Liver (tissue), 9 donors: ENCODE data around the gene GLIS1. TPM values are rescaled to one million over a fixed set of nuclear protein-coding genes. Genes with fewer than 3 reads are reported as not detected.

Experiments
- DNase-seq: peaks from one replicate; pipeline ENCODE4 v3.0.0-alpha.2; 2017; ENCODE audit warnings: low spot score
- H3K27ac ChIP-seq, 2 donors: one replicate each; pipeline ENCODE4 v1.7.0; 2013; ENCODE audit warnings: inconsistent platforms in 2 of 2, low read length in 2 of 2, control low read depth in 1 of 2, low read depth in 1 of 2, mild to moderate bottlenecking in 1 of 2
- H3K27me3 ChIP-seq, 4 donors: one replicate each; pipeline versions ENCODE4 v1.6.1 to v1.7.0; 2013; ENCODE audit warnings: low read length in 3 of 4, inconsistent platforms in 1 of 4, mild to moderate bottlenecking in 1 of 4, moderate library complexity in 1 of 4; ENCODE audit not compliant: control insufficient read depth in 4 of 4, insufficient read depth in 4 of 4
- H3K36me3 ChIP-seq, 4 donors: one replicate each; pipeline versions ENCODE4 v1.6.1 to v1.7.0; 2013; ENCODE audit warnings: low read length in 3 of 4, mild to moderate bottlenecking in 3 of 4, low read depth in 1 of 4, moderate library complexity in 1 of 4; ENCODE audit not compliant: control insufficient read depth in 4 of 4, insufficient read depth in 3 of 4
- H3K4me1 ChIP-seq, 4 donors: one replicate each; pipeline versions ENCODE4 v1.6.1 to v1.7.0; 2013; ENCODE audit warnings: low read length in 3 of 4, mild to moderate bottlenecking in 3 of 4, moderate library complexity in 1 of 4; ENCODE audit not compliant: control insufficient read depth in 4 of 4, insufficient read depth in 4 of 4
- H3K4me3 ChIP-seq, 3 donors: one replicate each; pipeline versions ENCODE4 v1.6.1 to v1.7.0; 2013; ENCODE audit warnings: low read length in 3 of 3, control low read depth in 1 of 3, low read depth in 1 of 3, mild to moderate bottlenecking in 1 of 3
- H3K9ac ChIP-seq, 2 donors: one replicate each; pipeline ENCODE4 v1.7.0; 2013; ENCODE audit warnings: low read length in 2 of 2, mild to moderate bottlenecking in 2 of 2, moderate library complexity in 2 of 2, control low read depth in 1 of 2, low read depth in 1 of 2
- H3K9me3 ChIP-seq, 4 donors: one replicate each; pipeline versions ENCODE4 v1.6.1 to v1.7.0; 2013; ENCODE audit warnings: low read length in 3 of 4; ENCODE audit not compliant: control insufficient read depth in 4 of 4
- ATF3 ChIP-seq: IDR thresholded peaks from 2 replicates; pipeline ENCODE4 v1.6.1; 2016; ENCODE audit warnings: antibody characterized with exemption
- EGR1 ChIP-seq, 2 donors: IDR thresholded peaks; 2 replicates each; pipeline ENCODE4 v1.6.1; 2016 to 2018; ENCODE audit warnings: antibody characterized with exemption in 2 of 2, low read depth in 2 of 2
- FOXA1 ChIP-seq: IDR thresholded peaks from 2 replicates; pipeline ENCODE4 v1.6.1; 2016; ENCODE audit warnings: antibody characterized with exemption
- FOXA2 ChIP-seq: IDR thresholded peaks from 2 replicates; pipeline ENCODE4 v1.6.1; 2016; ENCODE audit warnings: antibody characterized with exemption
- GABPA ChIP-seq, 2 donors: IDR thresholded peaks in 1 of 2; conservative IDR thresholded peaks in 1 of 2; 2 replicates each; pipeline ENCODE4 v1.6.1; 2016; ENCODE audit warnings: antibody characterized with exemption in 2 of 2, mild to moderate bottlenecking in 1 of 2, moderate library complexity in 1 of 2
- HNF4A ChIP-seq, 2 donors: conservative IDR thresholded peaks; 2 replicates each; pipeline ENCODE4 v1.6.1; 2016; ENCODE audit warnings: antibody characterized with exemption in 2 of 2, mild to moderate bottlenecking in 2 of 2
- HNF4G ChIP-seq: IDR thresholded peaks from 2 replicates; pipeline ENCODE4 v1.6.1; 2016; ENCODE audit warnings: antibody characterized with exemption
- JUND ChIP-seq, 2 donors: IDR thresholded peaks; 2 replicates each; pipeline ENCODE4 v1.6.1; 2016; ENCODE audit warnings: antibody characterized with exemption in 2 of 2
- NR2F2 ChIP-seq: IDR thresholded peaks from 2 replicates; pipeline ENCODE4 v1.6.1; 2016; ENCODE audit warnings: antibody characterized with exemption
- RAD21 ChIP-seq, 2 donors: IDR thresholded peaks; 2 replicates each; pipeline ENCODE4 v1.6.1; 2016; ENCODE audit warnings: antibody characterized with exemption in 2 of 2, mild to moderate bottlenecking in 2 of 2
- REST ChIP-seq: IDR thresholded peaks from 2 replicates; pipeline ENCODE4 v1.6.1; 2016; ENCODE audit warnings: antibody characterized with exemption, mild to moderate bottlenecking
- RXRA ChIP-seq, 2 donors: IDR thresholded peaks; 2 replicates each; pipeline ENCODE4 v1.6.1; 2017 to 2018; ENCODE audit warnings: antibody characterized with exemption in 2 of 2, mild to moderate bottlenecking in 1 of 2
- SP1 ChIP-seq: IDR thresholded peaks from 2 replicates; pipeline ENCODE4 v1.6.1; 2018; ENCODE audit warnings: antibody characterized with exemption, mild to moderate bottlenecking
- TAF1 ChIP-seq: conservative IDR thresholded peaks from 2 replicates; pipeline ENCODE4 v1.6.1; 2016; ENCODE audit warnings: antibody characterized with exemption, mild to moderate bottlenecking
- YY1 ChIP-seq: IDR thresholded peaks from 2 replicates; pipeline ENCODE4 v1.6.1; 2016; ENCODE audit warnings: antibody characterized with exemption, mild to moderate bottlenecking
- WGBS: extraction: QIAGEN DNeasy Blood & Tissue Kit; methylation state at CpG from one replicate; pipeline ENCODE4 v1.1.7; 2013; 5-methylcytosine and 5-hydroxymethylcytosine counted together
- polyA plus RNA-seq, 2 donors: library from polyadenylated mRNA; stranded (reverse) in 1 of 2; unstranded in 1 of 2; fragments of 200-250 nt in 1 of 2; fragments of >200 nt in 1 of 2; fragmentation: Nextera tagmentation in 1 of 2; extraction: Ambion mirVana in 1 of 2; gene quantifications; one replicate each; pipeline versions ENCODE4 v1.2.1 to v1.2.3, GENCODE V29; 2013 to 2015
- total RNA-seq, 2 donors: library from RNA; depleted of rRNA; stranded (reverse); fragments of >200 nt; gene quantifications; one replicate each; pipeline ENCODE4 v1.2.3, GENCODE V29; 2014
- TF ChIP-seq, protein P1 (sequence below): IDR thresholded peaks from 2 replicates; pipeline ENCODE4 v1.6.1; 2016; ENCODE audit warnings: antibody characterized with exemption
- TF ChIP-seq, protein P2 (sequence below): fragments of 150-350 bp; IDR thresholded peaks from 2 replicates; pipeline ENCODE4 v1.5.1; 2017; ENCODE audit warnings: improper control_type of control experiment, low read depth, low read length; ENCODE audit not compliant: missing input control
- TF ChIP-seq, protein P3 (sequence below): IDR thresholded peaks from 2 replicates; pipeline ENCODE4 v1.6.1; 2016; ENCODE audit warnings: antibody characterized with exemption
- donor health status: healthy.
- donor health status: healthy.
- donor health status: healthy.
- donor health status: healthy.
- donor health status: healthy.

The GLIS1 gene
- total and polyA plus RNA-seq, 4 donors: under 0.01 to 0.05 TPM; not detected in 2

GRCh38 chr1:53548031-53548491, 190.9 kb downstream of the GLIS1 start:
- Histone ChIP-seq H3K27me3 (no peaks in the 10 kb centered on the region), H3K27ac (no peak overlapping the region), H3K4me3 (no peak overlapping the region), H3K9me3 (no peaks in the 10 kb centered on the region), H3K36me3 (no peaks in the 10 kb centered on the region), H3K4me1 (peaks cover 0 to 3% (median 0%) of the 10 kb centered on the region in 4 donors), H3K9ac (no peak overlapping the region)
- 87% methylated on average over 17 of the region's 17 CpGs for WGBS
- no peak for TF ChIP-seq TAF1
- TF ChIP-seq, protein P1, sequence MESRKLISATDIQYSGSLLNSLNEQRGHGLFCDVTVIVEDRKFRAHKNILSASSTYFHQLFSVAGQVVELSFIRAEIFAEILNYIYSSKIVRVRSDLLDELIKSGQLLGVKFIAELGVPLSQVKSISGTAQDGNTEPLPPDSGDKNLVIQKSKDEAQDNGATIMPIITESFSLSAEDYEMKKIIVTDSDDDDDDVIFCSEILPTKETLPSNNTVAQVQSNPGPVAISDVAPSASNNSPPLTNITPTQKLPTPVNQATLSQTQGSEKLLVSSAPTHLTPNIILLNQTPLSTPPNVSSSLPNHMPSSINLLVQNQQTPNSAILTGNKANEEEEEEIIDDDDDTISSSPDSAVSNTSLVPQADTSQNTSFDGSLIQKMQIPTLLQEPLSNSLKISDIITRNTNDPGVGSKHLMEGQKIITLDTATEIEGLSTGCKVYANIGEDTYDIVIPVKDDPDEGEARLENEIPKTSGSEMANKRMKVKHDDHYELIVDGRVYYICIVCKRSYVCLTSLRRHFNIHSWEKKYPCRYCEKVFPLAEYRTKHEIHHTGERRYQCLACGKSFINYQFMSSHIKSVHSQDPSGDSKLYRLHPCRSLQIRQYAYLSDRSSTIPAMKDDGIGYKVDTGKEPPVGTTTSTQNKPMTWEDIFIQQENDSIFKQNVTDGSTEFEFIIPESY: no peak
- TF ChIP-seq NR2F2: no peak
- TF ChIP-seq, protein P2, sequence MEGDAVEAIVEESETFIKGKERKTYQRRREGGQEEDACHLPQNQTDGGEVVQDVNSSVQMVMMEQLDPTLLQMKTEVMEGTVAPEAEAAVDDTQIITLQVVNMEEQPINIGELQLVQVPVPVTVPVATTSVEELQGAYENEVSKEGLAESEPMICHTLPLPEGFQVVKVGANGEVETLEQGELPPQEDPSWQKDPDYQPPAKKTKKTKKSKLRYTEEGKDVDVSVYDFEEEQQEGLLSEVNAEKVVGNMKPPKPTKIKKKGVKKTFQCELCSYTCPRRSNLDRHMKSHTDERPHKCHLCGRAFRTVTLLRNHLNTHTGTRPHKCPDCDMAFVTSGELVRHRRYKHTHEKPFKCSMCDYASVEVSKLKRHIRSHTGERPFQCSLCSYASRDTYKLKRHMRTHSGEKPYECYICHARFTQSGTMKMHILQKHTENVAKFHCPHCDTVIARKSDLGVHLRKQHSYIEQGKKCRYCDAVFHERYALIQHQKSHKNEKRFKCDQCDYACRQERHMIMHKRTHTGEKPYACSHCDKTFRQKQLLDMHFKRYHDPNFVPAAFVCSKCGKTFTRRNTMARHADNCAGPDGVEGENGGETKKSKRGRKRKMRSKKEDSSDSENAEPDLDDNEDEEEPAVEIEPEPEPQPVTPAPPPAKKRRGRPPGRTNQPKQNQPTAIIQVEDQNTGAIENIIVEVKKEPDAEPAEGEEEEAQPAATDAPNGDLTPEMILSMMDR: no peak
- no peak for TF ChIP-seq SP1
- no peak for TF ChIP-seq FOXA1
- TF ChIP-seq, protein P3, sequence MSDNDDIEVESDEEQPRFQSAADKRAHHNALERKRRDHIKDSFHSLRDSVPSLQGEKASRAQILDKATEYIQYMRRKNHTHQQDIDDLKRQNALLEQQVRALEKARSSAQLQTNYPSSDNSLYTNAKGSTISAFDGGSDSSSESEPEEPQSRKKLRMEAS: no peak
- TF ChIP-seq YY1: no peak
- TF ChIP-seq FOXA2: no peak
- no peak for TF ChIP-seq JUND (IDR thresholded peaks at IDR 0.05)
- no peak for TF ChIP-seq EGR1 (IDR thresholded peaks at IDR 0.05; ENCODE audit: low read depth in 2 of 2)
- no peak for TF ChIP-seq REST
- no peak for TF ChIP-seq HNF4A (conservative IDR thresholded peaks at IDR 0.05)
- no peak for TF ChIP-seq GABPA (IDR thresholded peaks at IDR 0.05 in 1 of 2, conservative IDR thresholded peaks at IDR 0.05 in 1 of 2)
- TF ChIP-seq RXRA (IDR thresholded peaks at IDR 0.05): no peak
- TF ChIP-seq HNF4G: no peak
- no peak for TF ChIP-seq ATF3
- no peak for TF ChIP-seq RAD21 (IDR thresholded peaks at IDR 0.05)
- DNase-seq: no peak
